DLD1 (cell line): ENCODE data around the gene NFX1.

ENCODE experiments used
- in situ Hi-C: cut with HindIII; loops from 2 replicates; pipeline ENCODE4 v1.10.0; 2017; ENCODE audit warnings: low sequenced_read_pairs

NFX1 gene

GRCh38 chr9:33290247-33291030 is at the start of gene NFX1:
Gene NFX1 (plus strand): TSS chr9:33290516. CDS start chr9:33290573, 57 bp downstream.
- in situ Hi-C loops = no loop called here

GRCh38 chr9:33241298-33241697 is 49.0 kb upstream of the NFX1 start:
- in situ Hi-C loops = no loop called here

GRCh38 chr9:33242609-33243134 is 47.6 kb upstream of the NFX1 start:
- in situ Hi-C loops = no loop called here

- in situ Hi-C loops = no loop called here
These were observed 46.1 kb upstream of the NFX1 start for GRCh38 chr9:33244137-33244784.

- in situ Hi-C loops = no loop called here
These were observed 45.0 kb upstream of the NFX1 start for GRCh38 chr9:33245341-33245740.

DNA sequence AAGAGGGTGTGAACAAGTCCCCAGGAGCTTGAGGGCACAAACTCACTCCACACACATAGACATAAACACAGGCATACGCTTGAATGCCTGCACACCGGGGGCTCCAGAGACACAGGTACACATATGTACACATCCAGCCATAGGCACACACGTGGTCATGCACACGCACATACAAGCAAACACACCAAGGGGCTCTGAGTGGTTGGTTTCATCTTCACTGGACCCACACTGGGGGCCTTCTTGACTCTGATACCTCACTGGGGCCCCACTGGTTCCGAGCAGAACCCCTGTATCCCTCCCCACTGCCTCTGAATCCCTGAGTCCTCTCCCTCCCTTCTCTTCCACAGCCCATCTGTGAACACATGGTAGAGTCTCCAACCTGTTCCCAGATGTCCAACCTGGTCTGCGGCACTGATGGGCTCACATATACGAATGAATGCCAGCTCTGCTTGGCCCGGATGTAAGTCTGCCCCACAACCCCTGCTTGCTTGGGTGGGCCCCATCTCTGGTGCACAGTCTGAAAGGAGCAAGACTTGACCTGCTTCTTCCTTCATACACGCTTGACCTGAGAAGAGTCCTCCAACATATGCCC is 44.0 kb upstream of the NFX1 start:
- in situ Hi-C loops = no loop called here

DNA sequence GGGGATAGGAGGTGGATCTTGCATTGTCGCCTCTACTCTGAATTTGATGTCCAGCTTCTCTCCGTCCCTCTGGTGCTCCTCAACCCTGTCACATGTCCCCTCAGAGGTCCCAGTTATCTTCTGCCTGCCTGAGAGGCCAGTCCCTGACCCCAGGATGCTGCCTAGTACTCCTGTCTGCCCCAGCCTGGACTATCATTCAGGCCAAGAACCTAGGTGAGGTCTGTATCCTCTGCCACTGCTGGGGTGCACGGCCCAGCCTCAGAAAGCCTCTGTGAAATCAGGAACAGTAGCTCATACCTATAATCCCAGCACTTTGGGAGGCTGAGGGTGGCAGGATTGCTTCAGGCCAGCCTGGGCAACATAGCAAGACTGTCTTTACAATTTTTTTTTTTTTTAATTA is 41.7 kb upstream of the NFX1 start:
- in situ Hi-C loops = no loop called here

GRCh38 chr9:33249087-33249658 is 41.1 kb upstream of the NFX1 start:
- in situ Hi-C loops = no loop called here

DNA sequence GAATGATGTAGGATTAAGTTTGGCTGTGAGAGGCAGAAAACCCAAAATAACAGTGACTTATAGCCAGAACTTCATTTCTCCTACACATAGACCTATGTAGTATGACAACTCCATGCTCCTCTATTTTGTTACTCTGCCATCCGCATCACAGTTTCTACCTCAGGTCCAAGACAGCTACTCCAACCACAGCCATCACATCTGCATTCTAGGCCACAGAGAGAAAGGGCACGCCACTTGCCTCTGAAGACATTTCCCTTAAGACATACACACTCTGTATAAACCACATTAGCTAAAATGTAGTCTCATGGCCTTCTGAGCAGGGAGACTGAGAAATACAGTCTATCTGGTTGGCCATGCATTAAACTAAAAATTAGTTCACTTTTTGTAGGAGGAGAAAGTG is 40.3 kb upstream of the NFX1 start:
- in situ Hi-C loops = no loop called here

DNA sequence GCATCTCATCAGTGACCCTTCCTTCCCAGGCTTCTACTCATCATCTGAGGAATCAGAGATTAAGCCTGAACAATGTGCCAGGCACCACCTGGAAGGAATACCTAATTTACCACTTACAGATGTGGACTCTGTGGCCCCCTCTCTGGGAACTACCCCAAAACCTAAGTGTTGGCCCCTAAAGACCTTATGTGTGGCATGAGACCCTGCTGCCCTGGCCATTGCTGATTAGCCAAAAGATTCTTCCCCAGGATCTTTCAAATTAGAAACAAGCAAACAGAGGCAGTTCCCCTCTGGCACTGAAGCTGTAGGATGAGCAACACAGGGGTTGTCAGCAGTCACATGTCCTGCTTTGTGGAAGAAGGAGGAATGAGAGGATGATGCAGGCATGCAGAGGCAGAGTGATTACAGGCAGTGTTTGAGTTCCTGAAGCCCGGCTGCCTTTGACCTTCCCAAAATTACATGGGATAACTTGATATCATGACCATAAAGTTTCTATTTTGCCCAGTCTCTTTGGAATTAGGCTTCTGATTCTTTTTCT is 39.8 kb upstream of the NFX1 start:
- in situ Hi-C loops = no loop called here

DNA sequence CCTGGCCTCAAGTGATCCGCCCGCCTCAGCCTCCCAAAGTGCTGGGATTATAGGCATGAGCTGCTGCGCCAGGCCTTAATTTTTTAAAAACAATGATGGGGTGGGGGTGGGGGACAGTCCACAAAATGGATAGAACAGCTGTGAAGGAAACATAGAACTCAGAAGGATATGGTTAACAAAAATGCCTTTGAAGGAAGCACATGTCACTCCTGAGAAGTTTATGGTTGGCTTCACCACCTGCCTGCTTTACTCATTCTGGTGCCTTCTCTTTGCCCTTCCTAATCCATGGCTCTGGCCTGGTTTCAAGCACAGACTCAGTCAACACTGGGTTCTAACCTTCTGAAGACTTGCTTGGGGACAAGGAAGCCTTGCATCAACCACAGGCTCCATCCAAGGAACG is 36.1 kb upstream of the NFX1 start:
- in situ Hi-C loops = no loop called here

GRCh38 chr9:33255014-33255413 is 35.3 kb upstream of the NFX1 start:
- in situ Hi-C loops = no loop called here

- in situ Hi-C loops = no loop called here
These were observed 34.8 kb upstream of the NFX1 start for GRCh38 chr9:33255471-33255870.

DNA sequence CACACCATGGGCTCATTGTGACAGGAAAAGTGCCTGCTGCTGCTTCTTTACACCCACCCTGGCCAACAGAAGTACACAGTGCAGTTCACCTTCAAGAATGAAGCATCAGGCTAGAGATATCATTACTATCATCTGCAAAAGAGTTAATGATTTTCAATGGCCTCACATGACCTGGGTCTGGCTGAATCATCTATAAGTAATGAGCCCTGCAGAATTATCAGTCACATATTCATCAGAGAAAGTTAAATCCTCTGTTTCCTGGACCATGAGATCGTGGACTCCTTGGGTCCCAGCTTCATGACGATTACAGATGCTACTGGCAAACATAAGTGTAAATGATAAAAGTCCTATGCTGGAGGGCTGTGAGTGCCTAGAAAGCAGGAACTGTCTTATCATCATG is 34.1 kb upstream of the NFX1 start:
- in situ Hi-C loops = no loop called here

DNA sequence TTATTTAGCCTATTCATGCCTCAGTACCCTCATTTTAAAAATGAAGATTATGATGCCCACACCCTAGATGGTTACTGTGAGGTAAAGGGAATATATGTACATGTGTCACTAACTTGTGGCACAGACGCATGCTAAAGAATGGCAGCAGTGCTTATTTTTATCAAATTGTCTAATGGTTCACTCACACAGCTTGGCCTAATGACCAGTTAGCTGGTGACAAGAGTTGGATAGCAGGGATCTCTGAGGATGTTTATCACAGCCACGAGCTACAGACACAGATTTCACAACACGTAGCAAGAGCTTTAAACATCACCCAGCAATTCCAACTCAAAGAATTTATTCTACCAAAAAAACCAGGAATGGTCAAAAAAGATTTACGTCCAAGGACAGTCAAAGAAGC is 33.0 kb upstream of the NFX1 start:
- in situ Hi-C loops = no loop called here

DNA sequence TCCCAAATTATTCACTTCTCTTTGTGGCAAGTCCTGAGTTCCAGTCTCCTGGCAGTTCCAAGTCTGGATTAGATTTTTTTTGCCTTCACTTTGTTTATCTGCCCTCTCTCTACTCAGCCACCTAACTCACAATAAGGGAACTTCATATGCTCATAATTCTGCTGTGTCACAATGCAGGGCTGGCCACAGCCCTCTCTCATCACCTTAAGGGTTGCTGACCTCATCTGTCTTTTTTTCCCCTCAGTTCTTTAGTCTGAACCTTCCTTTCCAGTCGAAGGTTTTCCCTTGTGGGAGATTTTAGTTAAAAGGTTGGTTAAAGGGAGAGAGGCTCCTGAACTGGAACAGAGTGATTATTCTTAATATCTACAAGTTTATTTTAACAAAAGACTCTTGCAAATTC is 29.9 kb upstream of the NFX1 start:
- in situ Hi-C loops = no loop called here

DNA sequence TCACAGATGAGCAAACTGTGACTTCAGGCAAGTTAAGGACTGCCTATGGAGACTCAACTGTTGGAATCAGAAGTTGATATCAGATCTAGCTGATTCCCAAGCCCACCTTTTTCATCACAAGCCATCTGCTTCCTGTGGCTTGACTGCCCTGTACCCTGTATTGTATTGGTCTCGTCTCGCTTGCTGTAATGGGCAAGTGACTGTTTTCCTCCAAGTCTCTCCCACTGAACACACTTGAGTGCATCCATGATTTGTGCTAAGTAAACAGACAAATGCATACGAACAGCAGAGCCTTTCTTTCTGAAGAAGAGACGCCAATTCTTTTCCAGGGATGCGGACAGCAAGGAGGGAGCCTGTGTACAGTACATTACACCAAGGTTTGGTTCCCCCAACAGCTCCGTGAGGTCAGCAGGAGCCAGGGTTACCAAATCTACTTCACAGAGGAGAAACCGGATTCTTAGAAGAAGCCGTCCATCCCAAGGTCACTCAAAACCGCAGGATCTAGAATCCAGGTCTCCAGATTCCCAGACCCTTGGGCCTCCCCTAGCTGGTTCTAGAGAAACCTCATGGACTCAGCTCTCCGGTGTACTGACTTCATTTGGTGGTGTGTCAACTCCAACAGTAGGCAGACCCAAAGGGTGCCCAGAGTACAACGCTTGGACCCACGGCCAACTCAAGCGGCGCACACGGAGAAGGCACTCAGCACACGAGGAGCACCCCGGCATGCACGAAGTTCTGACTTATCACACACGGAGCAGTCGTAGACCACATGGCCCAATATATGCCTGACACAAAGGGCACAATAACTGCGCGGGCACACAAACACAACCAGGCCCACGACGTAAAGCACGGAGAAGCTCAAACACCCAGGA is 26.9 kb upstream of the NFX1 start:
- in situ Hi-C loops = no loop called here

DNA sequence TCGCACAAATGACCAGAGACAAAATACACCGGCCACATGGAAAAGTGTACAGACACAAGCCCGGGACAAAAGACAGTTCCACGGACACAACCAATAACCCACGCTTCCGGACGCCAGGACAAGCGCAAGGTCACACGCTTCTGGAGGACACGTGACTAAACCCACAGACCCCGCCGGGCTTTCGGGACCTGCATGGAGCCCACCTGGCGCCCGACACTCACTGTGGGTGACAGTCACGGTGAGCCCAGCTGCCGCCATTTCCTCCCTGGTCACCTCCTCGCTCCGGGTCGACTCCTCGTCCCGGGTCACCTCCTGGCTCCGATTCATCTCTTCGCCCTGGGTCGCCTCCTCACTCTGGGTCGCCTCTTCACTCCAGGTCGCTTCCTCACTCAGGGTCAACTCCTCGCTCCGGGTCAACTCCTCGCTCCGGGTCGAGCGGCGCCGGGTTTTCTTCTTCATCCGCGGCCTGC is 26.3 kb upstream of the NFX1 start:
- in situ Hi-C loops = no loop called here

- in situ Hi-C loops = no loop called here
These were observed 25.7 kb upstream of the NFX1 start, which contains the start of the genes BAG1 and CHMP5 for GRCh38 chr9:33264473-33265177. Gene BAG1 (minus strand): TSS chr9:33264708. Gene CHMP5 (plus strand): TSS chr9:33265049. CDS start chr9:33265079, 30 bp downstream.
